HG03159 (cell line): Measurements from ENCODE around the gene HID1.
A peak's percentile ranks its signal among the peaks of the same experiment; 100 is the strongest.
"Not testable (repeated sequence)": the region's sequence is repeated elsewhere in the genome, so short reads cannot be mapped to it uniquely, and the experiment has no call there.

Experiments used
- ATAC-seq: cut with Tn5 transposase; IDR thresholded peaks from one replicate; pipeline ENCODE4 v1.9.1; 2021; ENCODE audit warnings: mild to moderate bottlenecking, moderate library complexity; ENCODE audit not compliant: unreplicated experiment

The HID1 gene, protein sequence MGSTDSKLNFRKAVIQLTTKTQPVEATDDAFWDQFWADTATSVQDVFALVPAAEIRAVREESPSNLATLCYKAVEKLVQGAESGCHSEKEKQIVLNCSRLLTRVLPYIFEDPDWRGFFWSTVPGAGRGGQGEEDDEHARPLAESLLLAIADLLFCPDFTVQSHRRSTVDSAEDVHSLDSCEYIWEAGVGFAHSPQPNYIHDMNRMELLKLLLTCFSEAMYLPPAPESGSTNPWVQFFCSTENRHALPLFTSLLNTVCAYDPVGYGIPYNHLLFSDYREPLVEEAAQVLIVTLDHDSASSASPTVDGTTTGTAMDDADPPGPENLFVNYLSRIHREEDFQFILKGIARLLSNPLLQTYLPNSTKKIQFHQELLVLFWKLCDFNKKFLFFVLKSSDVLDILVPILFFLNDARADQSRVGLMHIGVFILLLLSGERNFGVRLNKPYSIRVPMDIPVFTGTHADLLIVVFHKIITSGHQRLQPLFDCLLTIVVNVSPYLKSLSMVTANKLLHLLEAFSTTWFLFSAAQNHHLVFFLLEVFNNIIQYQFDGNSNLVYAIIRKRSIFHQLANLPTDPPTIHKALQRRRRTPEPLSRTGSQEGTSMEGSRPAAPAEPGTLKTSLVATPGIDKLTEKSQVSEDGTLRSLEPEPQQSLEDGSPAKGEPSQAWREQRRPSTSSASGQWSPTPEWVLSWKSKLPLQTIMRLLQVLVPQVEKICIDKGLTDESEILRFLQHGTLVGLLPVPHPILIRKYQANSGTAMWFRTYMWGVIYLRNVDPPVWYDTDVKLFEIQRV

DNA sequence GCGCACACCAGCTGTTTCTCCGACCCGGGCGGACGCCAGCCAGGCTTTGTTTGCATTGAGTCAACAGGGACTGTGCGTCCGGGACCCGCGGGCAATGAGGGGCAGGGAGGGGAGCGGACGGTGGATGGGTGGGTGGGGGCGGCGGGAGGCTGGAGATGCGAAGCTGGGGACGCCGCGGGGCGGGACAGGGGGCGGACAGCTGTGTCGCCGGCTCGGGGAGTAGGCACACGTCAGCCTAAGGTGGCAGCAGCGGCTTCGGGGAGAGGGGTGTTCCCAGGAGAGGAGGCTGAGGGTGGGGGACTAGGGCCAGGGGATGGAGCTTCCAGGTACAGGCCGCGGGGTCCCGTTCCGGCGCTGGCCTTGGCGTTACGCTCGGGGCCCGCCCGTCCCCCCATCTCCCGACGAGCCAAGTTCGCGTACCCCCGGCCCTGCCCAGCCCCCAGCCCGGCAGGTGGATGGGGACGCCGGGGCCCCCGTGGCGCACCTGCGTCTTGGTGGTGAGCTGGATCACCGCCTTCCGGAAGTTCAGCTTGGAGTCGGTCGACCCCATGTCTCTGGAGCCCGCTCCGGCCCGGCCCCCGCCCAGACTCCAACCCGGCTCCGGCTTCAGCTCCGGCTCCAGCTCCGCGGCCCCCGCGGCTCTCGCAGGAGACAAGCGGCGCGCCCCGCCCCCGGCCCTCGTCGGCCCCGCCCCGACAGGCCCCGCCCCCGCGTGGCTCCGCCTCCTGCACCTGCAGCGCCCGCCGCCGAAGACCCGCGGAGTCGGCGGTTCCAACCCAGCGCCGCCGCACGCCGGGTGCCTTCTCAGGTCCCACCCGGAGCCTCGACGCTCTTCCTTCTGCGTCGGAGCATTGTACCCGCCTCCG is at the start of gene HID1:
Gene HID1, minus strand, starts transcription at position 653 of the 866 bp plus-strand sequence. Its CDS starts 103 bp downstream, at position 550.
- no peak for ATAC-seq

DNA sequence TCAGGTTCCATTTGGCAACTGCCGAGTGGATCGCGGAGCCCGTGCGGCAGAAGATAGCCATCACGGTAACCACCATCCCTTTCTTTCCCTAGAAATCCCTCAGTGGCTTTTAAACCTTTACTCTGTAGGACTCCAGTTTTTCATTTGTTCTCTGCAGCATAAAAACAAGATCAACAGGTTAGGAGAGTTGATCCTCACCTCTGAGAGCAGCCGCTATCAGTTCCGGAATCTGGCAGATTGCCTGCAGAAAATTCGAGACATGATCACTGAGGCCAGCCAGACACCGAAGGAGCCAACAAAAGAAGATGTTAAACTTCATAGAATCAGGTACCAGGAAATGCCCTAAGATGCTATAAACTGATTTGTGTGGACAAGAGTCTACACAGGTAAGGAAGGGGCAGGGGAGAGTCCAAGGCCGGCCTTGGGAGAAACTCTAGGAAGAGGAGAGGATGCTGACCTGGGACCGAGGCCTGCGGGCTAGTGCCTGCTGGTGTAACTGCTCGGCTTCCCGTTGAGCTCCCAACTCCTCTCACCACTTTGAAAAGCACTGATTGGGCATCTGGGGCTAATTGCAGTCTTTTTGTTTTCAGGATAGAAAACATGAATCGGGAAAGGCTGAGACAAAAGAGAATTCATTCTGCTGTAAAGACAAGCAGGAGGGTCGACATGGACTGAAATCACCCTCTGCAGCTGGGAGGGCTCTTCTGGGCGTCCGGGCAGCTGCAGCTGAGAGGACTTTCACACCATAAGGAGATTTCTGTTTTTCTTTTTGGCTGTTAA is 48.0 kb upstream of the HID1 start:
- no peak for ATAC-seq

DNA sequence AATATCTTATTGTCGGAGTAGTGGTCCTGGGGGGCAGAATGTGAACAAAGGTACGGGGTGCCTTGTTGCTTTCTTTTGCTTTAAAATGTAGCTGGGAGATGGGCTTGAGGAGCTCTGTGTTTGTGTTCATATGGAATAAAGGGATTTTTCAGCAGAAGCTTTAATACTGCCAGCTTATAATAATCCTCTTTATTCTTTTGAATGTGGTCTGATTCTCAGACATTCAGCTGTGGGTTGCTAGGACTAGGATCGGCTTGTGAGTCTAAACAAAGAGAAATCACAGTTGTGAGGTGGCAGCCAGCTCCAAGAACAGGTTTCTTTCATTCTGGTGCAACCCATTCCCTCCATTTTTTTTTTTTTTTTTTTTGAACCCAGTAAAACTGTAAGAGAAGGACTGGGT is 47.2 kb upstream of the HID1 start:
- ATAC-seq, result no peak

DNA sequence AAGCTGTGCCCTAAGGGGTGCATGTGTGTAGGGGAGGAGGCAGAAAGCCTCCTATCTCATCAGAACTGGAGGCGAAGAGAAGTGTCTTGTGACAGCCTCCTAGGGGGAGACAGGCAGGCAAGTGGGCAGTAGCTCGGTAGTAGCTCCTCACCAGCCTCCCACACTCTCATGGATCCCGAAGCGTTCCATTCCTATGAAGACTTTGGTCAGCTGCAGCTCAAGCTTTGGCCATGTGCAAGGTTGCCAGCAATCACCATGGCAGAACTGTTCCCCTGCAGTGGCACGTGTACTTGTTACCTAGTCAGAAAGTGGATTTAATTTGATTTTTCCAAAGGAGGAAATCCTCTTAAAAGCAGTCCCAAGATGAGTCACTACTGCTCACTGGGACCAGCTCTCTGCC is 46.6 kb upstream of the HID1 start:
- ATAC-seq, result no peak

DNA sequence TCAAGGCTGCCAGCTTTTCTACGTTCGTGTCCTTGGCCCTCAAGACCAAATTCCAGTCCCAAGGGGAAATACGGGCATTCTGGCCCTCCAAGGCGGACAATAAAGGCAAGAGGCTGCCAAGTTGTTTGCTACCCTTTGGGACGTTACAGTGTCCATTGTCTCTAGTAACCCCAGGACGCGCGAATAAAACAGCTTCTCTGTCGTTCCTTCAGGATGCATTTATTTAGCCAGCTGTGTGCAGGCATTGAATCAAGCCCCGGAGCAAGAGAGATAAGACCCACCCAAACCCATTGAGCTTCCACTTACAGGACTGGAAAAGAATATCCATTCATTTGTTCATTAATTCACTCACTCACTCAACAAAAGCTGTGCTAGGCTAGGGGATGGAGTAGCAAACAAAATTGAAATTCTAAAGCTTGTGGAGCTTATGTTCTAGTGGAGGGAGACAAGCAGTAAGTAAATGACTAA is 40.6 kb upstream of the HID1 start:
- no peak for ATAC-seq

DNA sequence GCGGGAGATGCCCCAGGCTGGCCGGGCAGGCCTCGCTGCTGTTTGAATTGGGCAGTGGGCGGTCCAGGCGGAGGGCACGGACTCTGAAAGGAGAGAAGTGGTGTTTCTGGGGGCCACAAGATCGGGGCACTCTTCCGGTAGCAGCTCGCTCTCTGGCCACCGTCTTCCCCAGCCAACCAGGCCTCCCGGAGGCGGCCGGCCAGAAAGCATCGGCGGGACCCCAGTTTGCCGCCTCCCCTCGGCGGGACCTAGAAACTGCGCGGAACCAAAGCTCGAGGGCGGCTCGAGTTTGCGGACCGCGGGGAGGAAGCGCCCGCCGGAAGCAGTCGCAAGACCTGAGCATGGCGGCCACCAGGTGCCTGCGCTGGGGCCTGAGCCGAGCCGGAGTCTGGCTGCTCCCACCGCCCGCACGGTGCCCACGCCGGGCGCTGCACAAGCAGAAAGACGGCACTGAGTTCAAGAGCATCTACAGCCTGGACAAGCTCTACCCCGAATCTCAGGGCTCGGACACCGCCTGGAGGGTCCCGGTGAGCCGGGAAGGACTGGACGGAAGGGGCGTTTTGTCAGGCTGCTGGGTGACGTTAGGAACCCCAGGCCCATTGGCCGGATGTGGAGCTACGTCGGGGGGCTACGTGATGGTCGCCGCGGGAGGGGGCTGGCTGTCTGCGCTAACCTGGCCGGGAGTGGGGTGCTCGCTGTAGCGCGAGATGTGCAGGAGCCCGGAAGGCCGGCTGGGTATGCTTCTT is 40.0 kb upstream of the HID1 start, which contains the start of gene MRPL58:
Gene MRPL58, plus strand, starts transcription at position 325 of the 746 bp plus-strand sequence. Its CDS starts 17 bp downstream, at position 342.
- peak; percentile 81 for ATAC-seq

DNA sequence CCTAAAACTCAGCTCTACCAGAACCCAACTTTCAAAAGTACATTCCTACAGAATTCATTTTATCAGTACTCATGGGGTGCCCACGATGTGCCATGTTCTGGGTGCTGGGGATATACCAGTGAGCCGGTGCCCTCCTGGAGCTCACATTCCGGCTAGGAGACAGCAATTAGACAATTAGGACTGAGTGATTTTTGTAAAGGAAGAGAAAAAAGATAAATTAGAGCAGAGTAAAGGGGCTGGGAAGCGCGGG is 39.5 kb upstream of the HID1 start:
- ATAC-seq, result no peak

DNA sequence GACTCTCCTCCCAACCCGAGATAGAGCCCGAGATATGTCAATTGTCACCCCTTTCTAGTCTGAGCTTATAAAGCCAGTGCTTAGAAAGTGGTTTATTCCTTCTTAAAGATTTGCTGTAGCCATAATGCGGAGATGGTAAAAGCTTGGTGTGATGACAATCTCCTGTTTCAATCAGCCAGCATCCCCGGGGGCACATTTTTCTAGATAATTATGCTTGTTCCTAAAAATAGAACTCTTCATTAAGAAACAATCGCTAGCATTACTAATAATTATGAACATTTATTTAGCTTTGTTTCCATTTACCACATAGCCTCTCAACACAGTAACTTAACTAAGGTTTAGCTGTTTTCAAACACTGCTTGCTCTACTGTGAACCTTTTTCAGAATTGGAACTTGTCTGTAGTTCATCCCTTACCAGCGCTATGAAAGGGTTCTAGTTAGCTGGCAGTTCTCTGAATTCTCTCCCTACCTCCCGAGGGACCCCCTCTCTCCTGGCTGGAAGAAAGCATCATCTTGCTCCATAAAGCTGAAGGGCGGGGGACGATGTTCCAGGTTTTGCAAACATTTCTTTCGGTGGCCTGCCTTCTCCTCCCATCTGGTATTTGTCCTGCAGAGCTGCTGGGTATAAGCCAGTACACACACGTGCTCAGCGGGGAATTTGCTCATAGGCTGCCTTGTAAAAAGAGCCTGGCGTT is 39.0 kb upstream of the HID1 start:
- ATAC-seq, result no peak

DNA sequence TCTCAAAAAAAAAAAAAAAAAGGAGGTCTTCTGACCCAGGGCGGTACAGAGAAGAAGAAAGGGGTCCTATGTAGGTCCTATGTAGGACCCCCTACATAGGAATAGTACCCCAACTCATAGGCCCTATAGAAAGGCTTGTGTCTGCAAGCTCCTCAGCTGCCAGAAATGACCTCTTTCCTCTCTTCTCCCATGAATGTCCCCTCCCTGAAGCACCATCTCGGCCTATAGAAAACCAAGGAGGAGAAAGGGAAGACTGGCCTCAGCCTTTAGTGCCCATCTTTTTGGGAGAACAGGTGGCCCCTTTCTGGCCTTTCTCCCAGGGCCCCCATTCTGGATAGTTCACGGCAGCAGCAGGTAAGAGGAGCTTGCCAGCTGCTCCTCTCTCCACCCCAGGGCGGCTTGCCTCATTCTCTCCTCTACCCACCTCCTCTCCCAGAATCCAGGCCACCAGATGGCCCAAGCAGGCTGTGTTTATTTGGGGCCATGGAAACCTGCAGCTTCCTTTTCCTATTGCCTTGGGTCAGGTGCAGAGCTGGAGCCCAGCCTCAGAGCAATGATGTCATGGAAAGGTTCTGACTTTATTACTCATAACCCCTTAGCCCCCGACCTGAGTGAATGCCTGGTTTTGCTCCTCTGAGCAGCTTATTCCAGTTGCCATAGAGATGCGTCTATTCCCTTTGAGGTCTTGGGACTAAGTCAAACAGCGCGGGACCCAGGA is 38.3 kb upstream of the HID1 start:
- no peak for ATAC-seq

DNA sequence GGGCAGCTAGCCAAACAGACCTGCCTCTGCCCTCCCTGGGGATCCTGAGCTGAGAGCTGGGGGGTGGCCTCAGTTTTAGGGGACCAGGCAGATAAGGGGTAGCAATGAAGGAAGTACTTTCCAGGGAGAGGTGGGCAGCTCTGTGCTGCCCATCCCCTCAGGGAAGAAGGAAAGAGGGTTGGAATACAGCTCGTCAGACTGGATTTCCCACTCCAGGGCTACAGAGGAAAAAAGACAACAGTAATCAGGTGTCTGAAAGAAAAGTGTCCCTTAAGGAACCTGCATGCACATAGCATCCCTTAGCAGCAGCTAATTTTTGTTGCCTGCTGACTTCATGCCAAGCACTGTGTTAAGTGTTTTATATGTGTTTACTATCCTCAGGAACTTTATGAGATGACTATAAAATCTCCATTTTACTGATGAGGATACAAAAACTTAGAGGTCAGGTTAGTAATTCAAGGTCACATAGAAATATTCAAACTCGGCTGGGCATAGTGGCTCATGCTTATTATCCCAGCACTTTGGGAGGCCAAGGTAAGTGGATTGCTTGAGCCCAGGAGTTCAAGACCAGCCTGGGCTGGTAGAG is 36.7 kb upstream of the HID1 start:
- ATAC-seq, result no peak

DNA sequence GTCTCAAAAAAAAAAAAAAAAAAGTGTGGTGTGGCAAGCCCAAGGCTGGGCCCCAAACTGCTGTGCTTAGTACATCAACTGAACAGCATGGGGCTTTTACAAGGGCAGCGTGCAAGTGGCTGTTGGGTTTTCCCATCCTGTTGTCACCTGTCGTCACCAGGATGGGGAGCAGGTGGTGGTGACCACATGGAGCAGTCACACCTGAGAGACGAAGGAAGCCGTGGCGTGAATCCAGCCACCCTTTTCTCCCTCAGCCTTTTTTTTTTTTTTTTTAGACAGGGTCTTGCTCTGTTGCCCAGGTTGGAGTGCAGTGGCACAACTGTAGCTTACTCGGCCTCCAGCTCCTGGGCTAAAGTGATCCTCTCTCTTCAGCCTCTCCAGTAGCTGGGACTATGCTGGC is 35.8 kb upstream of the HID1 start:
- no peak for ATAC-seq

DNA sequence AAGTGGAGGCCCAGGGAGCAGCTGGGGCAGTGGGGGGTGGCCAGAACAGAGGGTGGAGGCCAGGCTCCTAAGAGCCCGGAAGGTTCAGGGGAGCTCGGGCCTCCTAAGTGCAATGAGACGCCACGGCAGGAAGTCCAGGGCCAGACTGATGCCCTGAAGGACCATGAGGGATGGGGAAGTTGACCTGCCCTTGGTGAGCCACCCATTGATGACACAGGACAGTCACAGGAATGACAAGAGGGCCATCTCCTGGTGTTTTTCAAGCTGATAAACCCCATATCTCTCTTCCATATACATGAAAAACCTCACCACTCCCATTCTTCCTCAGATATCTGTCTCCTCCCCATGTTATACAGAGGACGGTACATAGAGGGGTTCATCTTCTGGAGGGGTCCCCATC is 34.1 kb upstream of the HID1 start:
- no peak for ATAC-seq

DNA sequence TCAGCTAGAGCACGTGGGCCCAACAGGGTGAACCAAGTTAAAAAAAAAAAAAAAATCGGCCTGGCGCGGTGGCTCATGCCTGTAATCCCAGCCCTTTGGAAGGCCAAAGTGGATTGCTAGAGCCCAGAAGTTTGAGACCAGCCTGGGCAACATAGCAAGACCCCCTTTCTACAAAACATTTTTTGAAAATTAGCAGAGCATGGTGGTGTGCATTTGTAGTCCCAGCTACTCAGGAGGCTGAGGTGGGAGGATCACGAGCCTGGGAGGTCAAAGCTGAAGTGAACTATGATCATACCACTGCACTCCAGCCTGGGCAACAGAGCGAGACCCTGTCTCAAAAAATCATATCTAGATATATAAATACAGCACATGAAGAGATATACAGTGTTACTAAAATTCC is 33.5 kb upstream of the HID1 start:
- not testable (repeated sequence) for ATAC-seq

DNA sequence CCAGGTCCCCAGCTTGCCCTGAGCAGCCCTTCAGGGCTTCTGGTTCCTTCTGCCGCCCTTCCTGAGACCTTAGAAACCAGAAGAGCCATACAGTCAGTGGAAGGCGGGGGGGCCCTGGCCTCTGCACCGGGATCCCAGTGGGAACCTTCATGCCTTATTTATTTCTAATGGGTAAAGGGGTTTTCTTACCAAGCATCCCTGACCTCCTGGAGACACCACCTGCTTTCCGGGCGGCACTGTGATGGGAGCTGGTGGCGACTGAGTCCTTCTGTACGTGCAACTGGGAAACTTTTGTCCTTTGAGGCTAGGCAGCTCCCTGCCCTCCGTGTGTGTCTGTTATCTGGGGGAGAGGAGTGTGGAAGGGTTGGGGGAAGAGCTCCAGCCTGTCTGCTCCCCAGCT is 32.7 kb upstream of the HID1 start:
- no peak for ATAC-seq

DNA sequence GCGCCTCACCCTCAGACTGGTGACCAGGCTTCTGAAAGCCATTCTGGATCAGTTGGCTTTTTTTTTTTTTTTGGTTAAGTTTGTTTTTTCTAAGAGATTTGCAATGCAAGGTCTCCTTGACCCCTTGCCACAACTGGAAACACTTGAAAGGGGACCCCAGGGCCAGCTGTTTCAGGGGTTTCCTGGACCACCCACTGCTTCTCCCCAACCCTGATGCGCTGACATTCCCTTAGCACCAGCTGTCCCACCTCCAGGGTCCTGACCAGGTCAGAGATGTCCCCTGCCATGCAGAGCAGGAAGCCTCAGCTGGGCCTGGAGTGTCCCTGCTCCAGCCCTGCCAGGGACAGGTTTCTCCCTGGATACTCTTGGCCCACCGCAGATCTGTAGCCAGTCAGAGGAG is 31.8 kb upstream of the HID1 start:
- ATAC-seq, result no peak

DNA sequence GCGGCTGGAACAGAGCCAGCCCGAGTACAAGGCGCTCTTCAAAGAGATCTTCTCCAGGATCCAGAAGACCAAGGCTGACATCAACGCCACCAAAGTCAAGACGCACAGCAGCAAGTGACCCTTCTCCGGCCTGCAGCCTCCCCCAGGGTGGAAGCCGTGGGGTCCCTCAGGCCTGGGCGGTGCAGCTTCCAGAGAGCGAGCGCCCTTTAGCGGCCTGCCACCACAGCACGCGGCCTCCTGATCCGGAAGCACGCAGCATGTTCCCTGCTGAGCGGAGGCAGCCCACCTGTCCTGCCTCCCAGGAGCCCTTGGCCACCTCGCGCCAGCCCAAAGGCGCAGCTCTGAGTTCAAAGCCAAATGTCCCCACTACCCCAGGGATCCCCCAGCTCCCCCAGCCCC is 31.4 kb upstream of the HID1 start:
- ATAC-seq, result no peak

DNA sequence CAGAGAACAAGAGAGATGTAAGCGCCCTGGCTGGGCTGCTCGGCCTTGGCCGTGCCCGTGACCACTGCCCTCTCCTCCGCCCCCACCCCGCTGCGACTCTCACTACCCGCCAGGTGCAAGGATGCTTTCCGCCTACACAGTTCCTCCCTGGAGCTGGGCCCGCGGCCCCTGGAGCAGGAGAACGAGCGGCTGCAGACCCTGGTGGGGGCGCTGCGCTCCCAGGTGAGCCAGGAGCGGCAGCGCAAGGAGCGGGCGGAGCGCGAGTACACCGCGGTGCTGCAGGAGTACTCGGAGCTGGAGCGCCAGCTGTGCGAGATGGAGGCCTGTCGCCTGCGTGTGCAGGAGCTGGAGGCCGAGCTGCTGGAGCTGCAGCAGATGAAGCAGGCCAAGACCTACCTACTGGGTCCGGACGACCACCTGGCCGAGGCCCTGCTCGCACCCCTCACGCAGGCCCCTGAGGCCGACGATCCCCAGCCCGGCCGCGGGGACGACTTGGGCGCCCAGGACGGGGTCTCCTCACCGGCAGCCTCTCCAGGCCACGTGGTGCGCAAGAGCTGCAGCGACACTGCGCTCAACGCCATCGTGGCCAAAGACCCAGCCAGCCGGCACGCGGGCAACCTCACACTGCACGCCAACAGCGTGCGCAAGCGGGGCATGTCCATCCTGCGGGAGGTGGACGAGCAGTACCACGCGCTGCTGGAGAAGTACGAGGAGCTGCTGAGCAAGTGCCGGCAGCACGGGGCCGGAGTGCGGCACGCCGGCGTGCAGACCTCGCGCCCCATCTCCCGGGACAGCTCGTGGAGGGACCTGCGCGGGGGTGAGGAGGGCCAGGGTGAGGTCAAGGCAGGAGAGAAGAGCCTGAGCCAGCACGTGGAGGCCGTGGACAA is 30.8 kb upstream of the HID1 start:
- no peak for ATAC-seq
